Natural killer cell treated with Interleukin-12 subunit alpha and Interleukin-12 subunit beta and Interleukin-15 and Interleukin-18, amount 100 ng/mL, for 72 hours (primary cell): Measurements from ENCODE around the gene COX7B2. TPM values are rescaled to one million over a fixed set of nuclear protein-coding genes. Genes with fewer than 3 reads are reported as not detected.

Experiments used
- ATAC-seq, 2 donors: fragments of 150-1000 bp; cut with Tn5 transposase in 1 of 2; sonication (Bioruptor Pico), chemical (Tn5 transposase) in 1 of 2; 2 replicates each; pipeline ENCODE4 v1.10.0; 2021
- DNase-seq: peaks from one replicate; pipeline ENCODE4 v3.0.0; 2022; ENCODE audit warnings: low spot score
- H3K27ac Mint-ChIP-seq, 2 donors: 1 replicate in 1 of 2; 2 replicates in 1 of 2; pipeline ENCODE4 v1.8.0; 2022; ENCODE audit warnings: mixed read lengths in 2 of 2, mild to moderate bottlenecking in 1 of 2, moderate library complexity in 1 of 2
- H3K27me3 Mint-ChIP-seq, 2 donors: 1 replicate in 1 of 2; 2 replicates in 1 of 2; pipeline ENCODE4 v1.8.0; 2022; ENCODE audit warnings: mixed read lengths in 2 of 2
- H3K36me3 Mint-ChIP-seq: one replicate; pipeline ENCODE4 v1.8.0; 2022; ENCODE audit warnings: mixed read lengths
- H3K4me1 Mint-ChIP-seq, 2 donors: 1 replicate in 1 of 2; 2 replicates in 1 of 2; pipeline ENCODE4 v1.8.0; 2022; ENCODE audit warnings: low read depth in 2 of 2, mixed read lengths in 2 of 2, mild to moderate bottlenecking in 1 of 2
- H3K4me3 Mint-ChIP-seq: one replicate; pipeline ENCODE4 v1.8.0; 2022; ENCODE audit warnings: mixed read lengths
- H3K9me3 Mint-ChIP-seq: 2 replicates; pipeline ENCODE4 v1.8.0; 2022; ENCODE audit warnings: mixed read lengths
- total RNA-seq, 2 donors: library from RNA; stranded (reverse); gene quantifications; one replicate each; pipeline ENCODE4 v1.2.3, GENCODE V29; 2022

Gene COX7B2
- total RNA-seq, 2 donors from 2014 or later = not detected

GRCh38 chr4:46765465-46765864 is 143.6 kb downstream of the COX7B2 start:
- peaks cover 5% of the 10 kb centered on the region for H3K9me3 Mint-ChIP-seq
- no peaks in the 10 kb centered on the region for H3K4me1 Mint-ChIP-seq
- H3K36me3 Mint-ChIP-seq = no peaks in the 10 kb centered on the region
- no peak overlapping the region for H3K4me3 Mint-ChIP-seq
- no peaks in the 10 kb centered on the region for H3K27me3 Mint-ChIP-seq
- H3K27ac Mint-ChIP-seq = no peak overlapping the region
- no peak for DNase-seq
- ATAC-seq = peak in 1 of 2 donors; percentile 24

- Mint-ChIP-seq H3K9me3 (peaks cover 21% of the 10 kb centered on the region), H3K36me3 (peaks cover 11% of the 10 kb centered on the region), H3K4me3 (no peak overlapping the region), H3K27me3 (peaks cover 4 to 11% of the 10 kb centered on the region in 2 donors), H3K4me1 (no peaks in the 10 kb centered on the region), H3K27ac (no peak overlapping the region)
- no peak for DNase-seq
- ATAC-seq = no peak
Measured at GRCh38 chr4:46730075-46730474, 179.0 kb downstream of the COX7B2 start.

- Mint-ChIP-seq H3K27me3 (peaks cover 4 to 7% of the 10 kb centered on the region in 2 donors), H3K4me1 (no peaks in the 10 kb centered on the region), H3K4me3 (no peak overlapping the region), H3K9me3 (peaks cover 6% of the 10 kb centered on the region), H3K27ac (no peak overlapping the region), H3K36me3 (peaks cover 5% of the 10 kb centered on the region)
- DNase-seq (no peak), ATAC-seq (no peak)
Measured at GRCh38 chr4:46720055-46720454, 189.0 kb downstream of the COX7B2 start.

GRCh38 chr4:46717950-46718349 is 191.1 kb downstream of the COX7B2 start:
- Mint-ChIP-seq H3K9me3 (peaks cover 2% of the 10 kb centered on the region), H3K27me3 (no peaks in the 10 kb centered on the region), H3K27ac (no peak overlapping the region), H3K4me3 (no peak overlapping the region), H3K36me3 (no peaks in the 10 kb centered on the region), H3K4me1 (no peaks in the 10 kb centered on the region)
- ATAC-seq (no peak), DNase-seq (no peak)

- Mint-ChIP-seq H3K27ac (no peak overlapping the region), H3K27me3 (no peaks in the 10 kb centered on the region), H3K36me3 (no peaks in the 10 kb centered on the region), H3K9me3 (no peaks in the 10 kb centered on the region), H3K4me1 (no peaks in the 10 kb centered on the region), H3K4me3 (no peak overlapping the region)
- no peak for ATAC-seq
- DNase-seq = no peak
Measured at GRCh38 chr4:46715468-46715867, 193.6 kb downstream of the COX7B2 start.

GRCh38 chr4:46698891-46699290 is 210.2 kb downstream of the COX7B2 start:
- ATAC-seq (no peak), DNase-seq (no peak)
- no peaks in the 10 kb centered on the region for H3K36me3 Mint-ChIP-seq
- H3K27me3 Mint-ChIP-seq = no peaks in the 10 kb centered on the region
- H3K27ac Mint-ChIP-seq = no peak overlapping the region
- no peak overlapping the region for H3K4me3 Mint-ChIP-seq
- H3K9me3 Mint-ChIP-seq = peaks cover 8% of the 10 kb centered on the region
- no peaks in the 10 kb centered on the region for H3K4me1 Mint-ChIP-seq

Other genes with a start within 250 kb of the COX7B2 start
- gene GABRA4, start 84.3 kb upstream of the COX7B2 start, total RNA-seq = not detected
- not detected for gene GABRB1, start 122.3 kb upstream of the COX7B2 start, total RNA-seq